Stomach (tissue), 9 donors: ENCODE measurements around the gene CWF19L2. TPM values are rescaled to one million over a fixed set of nuclear protein-coding genes. Genes with fewer than 3 reads are reported as not detected.
"Not testable (repeated sequence)": the region's sequence is repeated elsewhere in the genome, so short reads cannot be mapped to it uniquely, and the experiment has no call there.

Experiments used
- DNase-seq, 2 donors: peaks; one replicate each; pipeline versions ENCODE4 v3.0.0 to v3.0.0-alpha.2; 2013 to 2019
- H3K27ac ChIP-seq, 5 donors: fragments of 200-600 bp in 4 of 5; sonication (generic) in 4 of 5; one replicate each; pipeline ENCODE4 v1.5.1; 2013 to 2019; ENCODE audit warnings: mild to moderate bottlenecking in 1 of 5, moderate library complexity in 1 of 5
- H3K27me3 ChIP-seq, 3 donors: fragments of 200-600 bp; sonication (generic); one replicate each; pipeline ENCODE4 v1.5.1; 2017 to 2019; ENCODE audit warnings: mixed run types in 1 of 3
- H3K36me3 ChIP-seq, 4 donors: fragments of 200-600 bp; sonication (generic); 1 replicate in 3 of 4; 2 replicates in 1 of 4; pipeline ENCODE4 v1.5.1; 2016 to 2019
- H3K4me1 ChIP-seq, 4 donors: fragments of 200-600 bp; sonication (generic); one replicate each; pipeline ENCODE4 v1.5.1; 2016 to 2019
- H3K4me3 ChIP-seq, 4 donors: fragments of 200-600 bp; sonication (generic) in 3 of 4; one replicate each; pipeline ENCODE4 v1.5.1; 2016 to 2019; ENCODE audit warnings: mild to moderate bottlenecking in 1 of 4
- H3K9me3 ChIP-seq, 4 donors: fragments of 200-600 bp; sonication (generic); one replicate each; pipeline ENCODE4 v1.5.1; 2016 to 2019
- EP300 ChIP-seq: sonication (generic); formaldehyde crosslinking; IDR thresholded peaks from one replicate; pipeline ENCODE4 v1.6.1; 2017; ENCODE audit warnings: antibody characterized with exemption
- POLR2A ChIP-seq, 4 donors: fragments of 450-650 bp; IDR thresholded peaks; one replicate each; pipeline ENCODE4 v1.6.1; 2016; ENCODE audit warnings: antibody characterized with exemption in 4 of 4, control low read depth in 2 of 4, mild to moderate bottlenecking in 1 of 4, moderate library complexity in 1 of 4
- POLR2AphosphoS5 ChIP-seq, 3 donors: sonication (generic); formaldehyde crosslinking; IDR thresholded peaks; one replicate each; pipeline ENCODE4 v1.6.1; 2016; ENCODE audit warnings: antibody characterized with exemption in 3 of 3
- WGBS, 5 donors: extraction: QIAGEN DNeasy Blood & Tissue Kit in 3 of 5; methylation state at CpG; one replicate each; pipeline versions ENCODE4 v1.1.5 to v1.1.7; 2013 to 2018; 5-methylcytosine and 5-hydroxymethylcytosine counted together
- intact Hi-C: fragments of 100-400 bp; cut with DNase I; formaldehyde crosslinking; loops from one replicate; pipeline ENCODE4 v1.15.1; 2023; ENCODE audit warnings: low total_unique reads
- polyA plus RNA-seq, 3 donors: library from polyadenylated mRNA; stranded (reverse); fragments of 200-250 nt; gene quantifications; one replicate each; pipeline ENCODE4 v1.2.3, GENCODE V29; 2013
- total RNA-seq, 5 donors: library from RNA; depleted of rRNA; stranded (reverse); fragments of >200 nt; gene quantifications; one replicate each; pipeline versions ENCODE4 v1.1.0 to v1.2.3, GENCODE V29; 2014 to 2016
- TF ChIP-seq, protein P1 (sequence below), 7 experiments: fragments of 450-650 bp in 4 of 7; fragments of 200-600 bp in 3 of 7; sonication (generic) in 3 of 7; IDR thresholded peaks; one replicate each; pipeline ENCODE4 v1.5.1; 2016 to 2019; ENCODE audit warnings: antibody characterized with exemption in 7 of 7, control low read depth in 2 of 7, mild to moderate bottlenecking in 1 of 7
- donor health status: healthy with polysubstance abuse.
- donor health status: Bipolar disorder and iron deficiency.
- donor health status: healthy.

Gene CWF19L2
- total and polyA plus RNA-seq, 8 donors: 5.7 to 89.8 (median 35.1) TPM

DNA sequence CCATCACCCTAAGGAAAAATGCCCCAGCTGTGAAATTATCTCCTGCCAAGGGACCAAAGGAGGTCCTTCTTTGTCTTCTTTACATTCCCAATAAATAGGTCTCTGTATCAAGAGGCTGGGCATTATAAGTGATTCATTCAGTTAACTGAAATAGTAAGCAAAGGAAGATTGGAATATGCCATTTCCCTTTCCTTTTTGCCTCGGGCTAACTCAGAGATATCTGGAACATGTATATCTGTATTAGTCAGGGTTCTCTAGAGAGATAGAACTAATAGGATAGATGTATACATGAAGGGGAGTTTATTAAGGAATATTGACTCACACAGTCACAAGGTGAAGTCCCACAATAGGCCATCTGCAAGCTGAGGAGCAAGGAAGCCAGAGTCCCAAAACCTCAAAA, 15.3 kb upstream of the CWF19L2 start:
- no peaks in the 10 kb centered on the region for H3K4me1 ChIP-seq
- TF ChIP-seq, protein P1, sequence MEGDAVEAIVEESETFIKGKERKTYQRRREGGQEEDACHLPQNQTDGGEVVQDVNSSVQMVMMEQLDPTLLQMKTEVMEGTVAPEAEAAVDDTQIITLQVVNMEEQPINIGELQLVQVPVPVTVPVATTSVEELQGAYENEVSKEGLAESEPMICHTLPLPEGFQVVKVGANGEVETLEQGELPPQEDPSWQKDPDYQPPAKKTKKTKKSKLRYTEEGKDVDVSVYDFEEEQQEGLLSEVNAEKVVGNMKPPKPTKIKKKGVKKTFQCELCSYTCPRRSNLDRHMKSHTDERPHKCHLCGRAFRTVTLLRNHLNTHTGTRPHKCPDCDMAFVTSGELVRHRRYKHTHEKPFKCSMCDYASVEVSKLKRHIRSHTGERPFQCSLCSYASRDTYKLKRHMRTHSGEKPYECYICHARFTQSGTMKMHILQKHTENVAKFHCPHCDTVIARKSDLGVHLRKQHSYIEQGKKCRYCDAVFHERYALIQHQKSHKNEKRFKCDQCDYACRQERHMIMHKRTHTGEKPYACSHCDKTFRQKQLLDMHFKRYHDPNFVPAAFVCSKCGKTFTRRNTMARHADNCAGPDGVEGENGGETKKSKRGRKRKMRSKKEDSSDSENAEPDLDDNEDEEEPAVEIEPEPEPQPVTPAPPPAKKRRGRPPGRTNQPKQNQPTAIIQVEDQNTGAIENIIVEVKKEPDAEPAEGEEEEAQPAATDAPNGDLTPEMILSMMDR (IDR thresholded peaks at IDR 0.05): no peak
- no peak for TF ChIP-seq POLR2A (IDR thresholded peaks at IDR 0.05)
- no peak for TF ChIP-seq EP300
- TF ChIP-seq POLR2AphosphoS5 (IDR thresholded peaks at IDR 0.05): no peak
- no peak for DNase-seq
- intact Hi-C loops: no loop called here
- no peaks in the 10 kb centered on the region for H3K9me3 ChIP-seq
- no peak overlapping the region for H3K4me3 ChIP-seq
- H3K36me3 ChIP-seq: no peaks in the 10 kb centered on the region
- H3K27me3 ChIP-seq: peaks cover 0 to 16% (median 7%) of the 10 kb centered on the region in 3 donors
- 53 to 73% (median 63%) methylated on average over 1 of the region's 1 CpG for WGBS, 5 donors
- no peak overlapping the region for H3K27ac ChIP-seq

- TF ChIP-seq POLR2A (IDR thresholded peaks at IDR 0.05) (no peak), EP300 (no peak), POLR2AphosphoS5 (IDR thresholded peaks at IDR 0.05) (no peak)
- TF ChIP-seq, protein P1 (IDR thresholded peaks at IDR 0.05): no peak
- H3K36me3 ChIP-seq: no peaks in the 10 kb centered on the region
- intact Hi-C loops: no loop called here
- H3K27me3 ChIP-seq: peaks cover 0 to 21% (median 4%) of the 10 kb centered on the region in 3 donors
- H3K4me3 ChIP-seq: no peak overlapping the region
- no peaks in the 10 kb centered on the region for H3K4me1 ChIP-seq
- H3K27ac ChIP-seq: no peak overlapping the region
- peak in 1 of 2 donors; percentile 4 for DNase-seq
- 51 to 61% (median 54%) methylated on average over 3 of the region's 3 CpGs for WGBS, 5 donors
- H3K9me3 ChIP-seq: no peaks in the 10 kb centered on the region
Observed at GRCh38 chr11:107468596-107468995, 11.0 kb upstream of the CWF19L2 start.

DNA sequence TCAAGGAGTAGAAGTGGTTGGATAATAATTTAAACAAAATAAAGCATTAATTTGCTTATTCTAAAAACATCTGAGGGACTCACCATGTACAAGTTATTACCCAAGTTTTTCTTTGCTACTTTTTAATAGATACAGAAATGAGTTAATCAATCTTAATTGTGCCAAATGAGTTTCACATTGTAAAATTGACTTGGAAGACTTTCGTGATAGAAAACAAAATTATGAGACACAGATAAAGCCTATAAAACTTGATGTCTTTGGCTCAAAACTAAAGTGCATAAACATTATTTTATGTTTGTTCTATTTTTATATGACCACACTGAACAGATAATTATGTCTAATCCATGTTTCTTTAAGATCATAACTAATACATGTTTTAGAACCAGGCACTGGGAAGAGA, 10.1 kb upstream of the CWF19L2 start:
- H3K27ac ChIP-seq: no peak overlapping the region
- H3K4me1 ChIP-seq: no peaks in the 10 kb centered on the region
- peaks cover 0 to 21% (median 4%) of the 10 kb centered on the region in 3 donors for H3K27me3 ChIP-seq
- WGBS, 5 donors: 67 to 84% (median 80%) methylated on average over 1 of the region's 1 CpG
- TF ChIP-seq, protein P1 (IDR thresholded peaks at IDR 0.05): no peak
- no peak for TF ChIP-seq POLR2A (IDR thresholded peaks at IDR 0.05)
- TF ChIP-seq POLR2AphosphoS5 (IDR thresholded peaks at IDR 0.05): no peak
- no peak for TF ChIP-seq EP300
- DNase-seq: no peak
- H3K4me3 ChIP-seq: no peak overlapping the region
- intact Hi-C loops: no loop called here
- no peaks in the 10 kb centered on the region for H3K9me3 ChIP-seq
- H3K36me3 ChIP-seq: no peaks in the 10 kb centered on the region

DNA sequence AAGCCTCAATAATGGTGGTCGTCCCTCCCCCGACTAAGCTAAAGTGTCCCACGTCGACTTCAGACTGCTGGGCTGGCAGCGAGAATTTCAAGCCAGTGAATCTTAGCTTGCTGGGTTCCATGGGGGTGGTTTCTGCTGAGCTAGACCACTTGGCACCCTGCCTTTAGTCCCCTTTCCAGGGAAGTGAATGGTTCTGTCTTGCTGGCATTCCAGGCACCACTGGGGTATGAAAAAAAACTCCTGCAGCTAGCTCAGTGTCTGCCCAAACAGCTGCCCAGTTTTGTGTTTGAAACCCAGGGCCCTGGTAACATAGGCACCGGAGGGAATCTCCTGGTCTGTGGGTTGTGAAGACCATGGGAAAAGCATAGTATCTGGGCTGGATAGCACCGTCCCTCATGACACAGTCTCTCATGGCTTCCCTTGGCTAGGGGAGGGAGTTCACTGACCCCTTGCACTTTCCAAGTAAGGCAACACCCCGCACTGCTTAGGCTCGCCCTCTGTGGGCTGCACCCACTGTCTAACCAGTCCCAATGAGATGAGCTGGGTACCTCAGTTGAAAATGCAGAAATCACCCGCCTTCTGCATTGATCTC, 8.7 kb upstream of the CWF19L2 start:
- H3K4me1 ChIP-seq, H3K9me3 ChIP-seq, DNase-seq, H3K36me3 ChIP-seq, H3K27ac ChIP-seq, intact Hi-C loops, H3K4me3 ChIP-seq: not testable (repeated sequence)
- WGBS, 5 donors: 75 to 88% (median 83%) methylated on average over 9 to 10 of the region's 10 CpGs
- peaks cover 0 to 21% (median 4%) of the 10 kb centered on the region in 3 donors for H3K27me3 ChIP-seq

DNA sequence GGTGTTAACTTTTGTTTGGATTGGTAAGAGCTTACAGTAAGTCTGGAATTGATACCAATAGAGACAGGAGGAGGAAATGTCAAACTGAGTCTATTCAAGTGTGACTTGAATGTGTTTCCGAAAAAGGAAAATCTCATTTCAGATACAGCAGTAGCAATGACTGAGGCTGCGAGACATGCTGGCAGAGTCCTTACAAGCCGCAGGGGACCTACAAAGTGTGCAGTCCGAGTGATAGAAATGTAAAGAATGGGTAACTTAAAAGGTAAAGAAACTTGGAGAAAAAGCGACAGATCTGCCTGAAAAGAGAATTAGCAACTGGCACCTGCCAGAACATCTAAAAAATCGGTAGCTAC, 444 bp downstream of the CWF19L2 start:
- TF ChIP-seq, protein P1 (IDR thresholded peaks at IDR 0.05): no peak
- TF ChIP-seq POLR2AphosphoS5 (IDR thresholded peaks at IDR 0.05): no peak
- H3K4me1 ChIP-seq: peaks cover 0 to 23% (median 19%) of the 10 kb centered on the region in 4 donors
- peaks cover 11 to 33% (median 25%) of the 10 kb centered on the region in 4 donors for H3K36me3 ChIP-seq
- intact Hi-C loops: no loop called here
- WGBS, 5 donors: 0 to 1% (median 0%) methylated on average over 6 of the region's 6 CpGs
- peak in 1 of 2 donors; percentile 13 for DNase-seq
- no peaks in the 10 kb centered on the region for H3K9me3 ChIP-seq
- no peaks in the 10 kb centered on the region for H3K27me3 ChIP-seq
- peak overlapping the region; percentile 51 to 82 (median 71) for H3K27ac ChIP-seq
- peak overlapping the region; percentile 68 to 76 (median 72) for H3K4me3 ChIP-seq
